IMR-90 (cell line): Measurements from ENCODE around the gene MOB1A. TPM values are rescaled to one million over a fixed set of nuclear protein-coding genes. Genes with fewer than 3 reads are reported as not detected.

ENCODE experiments used
- ATAC-seq: fragments of 200-7000 bp; cut with Tn5 transposase; 2 replicates; pipeline ENCODE4 v1.9.1; 2020; ENCODE audit warnings: low read depth, mild to moderate bottlenecking, moderate library complexity
- BruUV-seq: library from RNA; stranded (reverse); fragments of 400-500 nt; replicated peaks from 2 replicates; lab custom pipeline; 2021; lab: Mats Ljungman, UMichigan
- CTCF ChIA-PET: fragments of 300-600 bp; formaldehyde crosslinking; extraction: SDS; loops from one replicate; lab custom pipeline; 2021; ENCODE audit warnings: antibody characterized with exemption; lab: Yijun Ruan, JAX
- POLR2A ChIA-PET: fragments of 300-600 bp; sonication (Branson Sonifier 250); formaldehyde crosslinking; loops from one replicate; lab custom pipeline; 2022; ENCODE audit warnings: antibody characterized with exemption; ENCODE audit not compliant: unreplicated experiment; lab: Charles Lee
- DNase-seq: peaks from one replicate; pipeline ENCODE4 v3.0.0; 2013
- H2AFZ ChIP-seq: replicated peaks from 2 replicates; pipeline ENCODE3; 2013; ENCODE audit warnings: low read length, mild to moderate bottlenecking; ENCODE audit not compliant: poor library complexity
- H2AK5ac ChIP-seq: 2 replicates; pipeline ENCODE4 v1.6.1; 2013; ENCODE audit warnings: low read depth, low read length, inconsistent platforms
- H2AK9ac ChIP-seq: replicated peaks from 2 replicates; pipeline ENCODE3; 2013; ENCODE audit warnings: mild to moderate bottlenecking, low read depth, low read length, moderate library complexity; ENCODE audit not compliant: poor library complexity
- H2BK120ac ChIP-seq: 2 replicates; pipeline ENCODE4 v1.6.1; 2013; ENCODE audit warnings: low read depth, low read length, inconsistent platforms
- H2BK15ac ChIP-seq: 3 replicates; pipeline ENCODE4 v1.6.1; 2013; ENCODE audit warnings: low read depth, low read length, inconsistent platforms
- H2BK20ac ChIP-seq: 2 replicates; pipeline ENCODE4 v1.6.1; 2013; ENCODE audit warnings: low read depth, mild to moderate bottlenecking, inconsistent platforms, low read length, moderate library complexity
- H2BK5ac ChIP-seq: 2 replicates; pipeline ENCODE4 v1.6.1; 2013; ENCODE audit warnings: mild to moderate bottlenecking, low read depth, low read length, inconsistent platforms; ENCODE audit not compliant: poor library complexity, severe bottlenecking
- H3K14ac ChIP-seq: replicated peaks from 2 replicates; pipeline ENCODE4 v1.6.1; 2013; ENCODE audit warnings: low read depth, low read length, inconsistent platforms
- H3K18ac ChIP-seq: 2 replicates; pipeline ENCODE4 v1.6.1; 2013; ENCODE audit warnings: low read depth, low read length, control low read depth
- H3K23ac ChIP-seq: 2 replicates; pipeline ENCODE4 v1.6.1; 2013; ENCODE audit warnings: low read depth, low read length, inconsistent platforms
- H3K27ac ChIP-seq: 2 replicates; pipeline ENCODE4 v1.5.1; 2013; ENCODE audit warnings: mild to moderate bottlenecking, control low read depth, low read length; ENCODE audit not compliant: insufficient read depth
- H3K27me3 ChIP-seq: 2 replicates; pipeline ENCODE4 v1.6.1; 2013; ENCODE audit warnings: low read length; ENCODE audit not compliant: control insufficient read depth, insufficient read depth
- H3K36me3 ChIP-seq: 2 replicates; pipeline ENCODE4 v1.6.1; 2013; ENCODE audit warnings: low read length, mixed read lengths; ENCODE audit not compliant: control insufficient read depth, insufficient read depth
- H3K4ac ChIP-seq: 2 replicates; pipeline ENCODE4 v1.6.1; 2013; ENCODE audit warnings: low read depth, low read length, inconsistent platforms
- H3K4me1 ChIP-seq: 2 replicates; pipeline ENCODE4 v1.6.1; 2013; ENCODE audit warnings: low read length, mixed read lengths; ENCODE audit not compliant: control insufficient read depth, insufficient read depth
- H3K4me2 ChIP-seq: 2 replicates; pipeline ENCODE4 v1.6.1; 2013; ENCODE audit warnings: low read depth, mild to moderate bottlenecking, control low read depth, low read length, moderate library complexity
- H3K4me3 ChIP-seq: 2 replicates; pipeline ENCODE4 v1.5.1; 2013; ENCODE audit warnings: low read depth, mild to moderate bottlenecking, control low read depth, low read length, moderate library complexity; ENCODE audit not compliant: insufficient read depth
- H3K56ac ChIP-seq: 2 replicates; pipeline ENCODE4 v1.6.1; 2013; ENCODE audit warnings: low read length, inconsistent platforms; ENCODE audit not compliant: insufficient read depth; ENCODE audit errors: extremely low read depth
- H3K79me1 ChIP-seq, 2 experiments: 2 replicates each; pipeline ENCODE4 v1.6.1; 2013; ENCODE audit warnings: low read length in 2 of 2, inconsistent platforms in 1 of 2, low read depth in 1 of 2
- H3K9ac ChIP-seq: 2 replicates; pipeline ENCODE4 v1.6.1; 2013; ENCODE audit warnings: low read depth, low read length, control low read depth
- H3K9me1 ChIP-seq: 2 replicates; pipeline ENCODE4 v1.6.1; 2013; ENCODE audit warnings: low read length, inconsistent platforms; ENCODE audit not compliant: insufficient read depth
- H3K9me3 ChIP-seq: 2 replicates; pipeline ENCODE4 v1.6.1; 2013; ENCODE audit warnings: low read length; ENCODE audit not compliant: control insufficient read depth, insufficient read depth
- H4K20me1 ChIP-seq: 2 replicates; pipeline ENCODE4 v1.6.1; 2013; ENCODE audit warnings: low read length, inconsistent platforms; ENCODE audit not compliant: insufficient read depth
- H4K5ac ChIP-seq: 2 replicates; pipeline ENCODE4 v1.6.1; 2013; ENCODE audit warnings: mild to moderate bottlenecking, low read depth, low read length, control low read depth
- H4K8ac ChIP-seq, 2 experiments: 2 replicates each; pipeline ENCODE4 v1.6.1; 2013; ENCODE audit warnings: low read depth in 2 of 2, low read length in 2 of 2, control low read depth in 1 of 2, inconsistent platforms in 1 of 2
- H4K91ac ChIP-seq: 2 replicates; pipeline ENCODE4 v1.6.1; 2013; ENCODE audit warnings: low read depth, low read length, inconsistent platforms; ENCODE audit not compliant: insufficient read depth
- CEBPB ChIP-seq: IDR thresholded peaks from 2 replicates; pipeline ENCODE4 v1.6.1; 2012; ENCODE audit warnings: low read depth, low read length, improper control_type of control experiment
- CHD1 ChIP-seq: IDR thresholded peaks from 2 replicates; pipeline ENCODE4 v1.6.1; 2012; ENCODE audit warnings: low read depth, low read length, improper control_type of control experiment
- FOS ChIP-seq: fragments of 150-350 bp; IDR thresholded peaks from 2 replicates; pipeline ENCODE4 v1.6.1; 2016; ENCODE audit warnings: low read depth, low read length
- MAFK ChIP-seq: IDR thresholded peaks from 2 replicates; pipeline ENCODE4 v1.6.1; 2012; ENCODE audit warnings: low read depth, low read length, improper control_type of control experiment
- MAZ ChIP-seq: IDR thresholded peaks from 2 replicates; pipeline ENCODE4 v1.6.1; 2012; ENCODE audit warnings: low read depth, mild to moderate bottlenecking, low read length, improper control_type of control experiment, moderate library complexity, borderline replicate concordance
- MXI1 ChIP-seq: IDR thresholded peaks from 2 replicates; pipeline ENCODE4 v1.6.1; 2012; ENCODE audit warnings: low read depth, mild to moderate bottlenecking, low read length, moderate library complexity, borderline replicate concordance
- NFE2L2 ChIP-seq: fragments of 150-350 bp; IDR thresholded peaks from 2 replicates; pipeline ENCODE4 v1.6.1; 2016; ENCODE audit warnings: low read depth, mild to moderate bottlenecking, low read length
- RCOR1 ChIP-seq: IDR thresholded peaks from 2 replicates; pipeline ENCODE4 v1.6.1; 2012; ENCODE audit warnings: mild to moderate bottlenecking, low read length, improper control_type of control experiment; ENCODE audit not compliant: insufficient replicate concordance
- RFX5 ChIP-seq: IDR thresholded peaks from 2 replicates; pipeline ENCODE4 v1.8.0; 2012; ENCODE audit warnings: low read depth, mild to moderate bottlenecking, low read length, moderate library complexity
- WGBS, 2 experiments: methylation state at CpG; one replicate each; pipeline versions ENCODE4 v1.1.5 to v1.1.7; 2013; ENCODE audit warnings: missing lambda C conversion rate in 2 of 2; ENCODE audit not compliant: insufficient read length in 1 of 2; ENCODE audit errors: extremely low coverage in 2 of 2; 5-methylcytosine and 5-hydroxymethylcytosine counted together
- dilution Hi-C: fragments of 300-500 bp; cut with HindIII; formaldehyde crosslinking; loops from one replicate; pipeline ENCODE4 v1.14.3; 2018; ENCODE audit warnings: low sequenced_read_pairs; ENCODE audit not compliant: unreplicated experiment
- in situ Hi-C: fragments of 300-500 bp; cut with MboI; formaldehyde crosslinking; loops from 3 replicates; pipeline ENCODE4 v1.14.3; 2019; ENCODE audit warnings: low sequenced_read_pairs, inconsistent platforms, mixed read lengths
- intact Hi-C: fragments of 100-400 bp; cut with micrococcal nuclease; formaldehyde crosslinking; loops from 2 replicates; pipeline ENCODE4 v1.10.0; 2022
- polyA plus RNA-seq, 3 experiments: library from polyadenylated mRNA; depleted of rRNA; stranded (reverse); fragments of >200 nt; gene quantifications; 2 replicates each; pipeline ENCODE4 v1.2.3, GENCODE V29; 2012; ENCODE audit warnings: low replicate concordance in 1 of 3
- total RNA-seq: library from RNA; depleted of rRNA; stranded (reverse); fragments of >200 nt; gene quantifications from 2 replicates; pipeline ENCODE4 v1.2.3, GENCODE V29; 2012
- TF ChIP-seq, protein P1 (sequence below): conservative IDR thresholded peaks from 2 replicates; pipeline ENCODE4 v1.5.1; 2012; ENCODE audit warnings: mild to moderate bottlenecking, low read depth, low read length, improper control_type of control experiment

The MOB1A gene
- total and polyA plus RNA-seq, 2 of the 4 experiments (the other 2 are of a cell fraction) = 21.0 to 60.8 TPM

DNA sequence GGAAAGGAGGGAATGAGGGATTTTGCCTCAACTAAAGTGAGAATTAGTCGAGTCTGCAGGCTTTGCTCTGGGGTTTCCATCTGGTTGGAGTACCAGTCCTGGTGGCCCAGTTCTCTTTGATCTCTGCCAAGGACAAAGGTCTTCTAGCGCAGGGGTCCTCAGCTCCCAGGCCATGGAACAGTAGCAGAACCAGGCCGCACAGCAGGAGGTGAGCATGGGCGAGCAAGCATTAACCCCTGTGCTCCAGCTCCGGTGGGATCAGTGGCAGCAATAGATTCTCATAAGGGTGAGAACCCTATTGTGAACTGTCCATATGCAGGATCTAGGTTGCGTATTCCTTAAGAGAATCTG is 43.6 kb upstream of the MOB1A start:
- Histone ChIP-seq H3K9me3 (no peaks in the 10 kb centered on the region), H3K4me3 (no peak overlapping the region), H2AFZ (no peak overlapping the region), H2BK15ac (no peak overlapping the region), H3K14ac (no peak overlapping the region), H3K27ac (no peak overlapping the region), H3K36me3 (peaks cover 10% of the 10 kb centered on the region), H3K23ac (no peak overlapping the region), H3K27me3 (no peaks in the 10 kb centered on the region), H4K91ac (no peak overlapping the region), H2AK5ac (no peak overlapping the region), H4K20me1 (peaks cover 17% of the 10 kb centered on the region), H2AK9ac (no peak overlapping the region), H3K9me1 (peaks cover 7% of the 10 kb centered on the region; the same call in 1 of the 2 replicates), H2BK120ac (no peak overlapping the region), H4K5ac (no peak overlapping the region), H2BK5ac (no peak overlapping the region), H3K4ac (no peak overlapping the region), H3K56ac (no peak overlapping the region), H3K79me1 (peaks cover 0 to 10% of the 10 kb centered on the region in 2 experiments; a peak in 2 of 4 replicates), H3K4me1 (peaks cover 2% of the 10 kb centered on the region; the same call in 1 of the 2 replicates), H3K18ac (no peak overlapping the region), H3K4me2 (no peak overlapping the region), H2BK20ac (no peak overlapping the region), H3K9ac (no peak overlapping the region), H4K8ac (no peak overlapping the region)
- DNase-seq (no peak), ATAC-seq (no peak)
- no TSS peak for BruUV-seq
- dilution Hi-C loops (no loop called here), intact Hi-C loops (no loop called here), in situ Hi-C loops (no loop called here)
- POLR2A ChIA-PET = no interaction called here
- CTCF ChIA-PET = no interaction called here
- no peak for TF ChIP-seq MXI1
- TF ChIP-seq, protein P1, sequence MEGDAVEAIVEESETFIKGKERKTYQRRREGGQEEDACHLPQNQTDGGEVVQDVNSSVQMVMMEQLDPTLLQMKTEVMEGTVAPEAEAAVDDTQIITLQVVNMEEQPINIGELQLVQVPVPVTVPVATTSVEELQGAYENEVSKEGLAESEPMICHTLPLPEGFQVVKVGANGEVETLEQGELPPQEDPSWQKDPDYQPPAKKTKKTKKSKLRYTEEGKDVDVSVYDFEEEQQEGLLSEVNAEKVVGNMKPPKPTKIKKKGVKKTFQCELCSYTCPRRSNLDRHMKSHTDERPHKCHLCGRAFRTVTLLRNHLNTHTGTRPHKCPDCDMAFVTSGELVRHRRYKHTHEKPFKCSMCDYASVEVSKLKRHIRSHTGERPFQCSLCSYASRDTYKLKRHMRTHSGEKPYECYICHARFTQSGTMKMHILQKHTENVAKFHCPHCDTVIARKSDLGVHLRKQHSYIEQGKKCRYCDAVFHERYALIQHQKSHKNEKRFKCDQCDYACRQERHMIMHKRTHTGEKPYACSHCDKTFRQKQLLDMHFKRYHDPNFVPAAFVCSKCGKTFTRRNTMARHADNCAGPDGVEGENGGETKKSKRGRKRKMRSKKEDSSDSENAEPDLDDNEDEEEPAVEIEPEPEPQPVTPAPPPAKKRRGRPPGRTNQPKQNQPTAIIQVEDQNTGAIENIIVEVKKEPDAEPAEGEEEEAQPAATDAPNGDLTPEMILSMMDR = no peak
- no peak for TF ChIP-seq NFE2L2
- TF ChIP-seq MAZ = no peak
- TF ChIP-seq CEBPB = no peak
- no peak for TF ChIP-seq RFX5
- TF ChIP-seq RCOR1 = no peak
- no peak for TF ChIP-seq CHD1
- TF ChIP-seq MAFK = no peak
- no peak for TF ChIP-seq FOS
- 100% methylated on average over 1 of the region's 6 CpGs; no CpG with 5 or more reads in 1 of the 2 experiments for WGBS, 2 experiments
